Liver (tissue), 9 donors: ENCODE data around the gene KRT76. TPM values are rescaled to one million over a fixed set of nuclear protein-coding genes. Genes with fewer than 3 reads are reported as not detected.

Source experiments
- DNase-seq: peaks from one replicate; pipeline ENCODE4 v3.0.0-alpha.2; 2017; ENCODE audit warnings: low spot score
- H3K27ac ChIP-seq, 2 donors: one replicate each; pipeline ENCODE4 v1.7.0; 2013; ENCODE audit warnings: inconsistent platforms in 2 of 2, low read length in 2 of 2, control low read depth in 1 of 2, low read depth in 1 of 2, mild to moderate bottlenecking in 1 of 2
- H3K27me3 ChIP-seq, 4 donors: one replicate each; pipeline versions ENCODE4 v1.6.1 to v1.7.0; 2013; ENCODE audit warnings: low read length in 3 of 4, inconsistent platforms in 1 of 4, mild to moderate bottlenecking in 1 of 4, moderate library complexity in 1 of 4; ENCODE audit not compliant: control insufficient read depth in 4 of 4, insufficient read depth in 4 of 4
- H3K36me3 ChIP-seq, 4 donors: one replicate each; pipeline versions ENCODE4 v1.6.1 to v1.7.0; 2013; ENCODE audit warnings: low read length in 3 of 4, mild to moderate bottlenecking in 3 of 4, low read depth in 1 of 4, moderate library complexity in 1 of 4; ENCODE audit not compliant: control insufficient read depth in 4 of 4, insufficient read depth in 3 of 4
- H3K4me1 ChIP-seq, 4 donors: one replicate each; pipeline versions ENCODE4 v1.6.1 to v1.7.0; 2013; ENCODE audit warnings: low read length in 3 of 4, mild to moderate bottlenecking in 3 of 4, moderate library complexity in 1 of 4; ENCODE audit not compliant: control insufficient read depth in 4 of 4, insufficient read depth in 4 of 4
- H3K4me3 ChIP-seq, 3 donors: one replicate each; pipeline versions ENCODE4 v1.6.1 to v1.7.0; 2013; ENCODE audit warnings: low read length in 3 of 3, control low read depth in 1 of 3, low read depth in 1 of 3, mild to moderate bottlenecking in 1 of 3
- H3K9ac ChIP-seq, 2 donors: one replicate each; pipeline ENCODE4 v1.7.0; 2013; ENCODE audit warnings: low read length in 2 of 2, mild to moderate bottlenecking in 2 of 2, moderate library complexity in 2 of 2, control low read depth in 1 of 2, low read depth in 1 of 2
- H3K9me3 ChIP-seq, 4 donors: one replicate each; pipeline versions ENCODE4 v1.6.1 to v1.7.0; 2013; ENCODE audit warnings: low read length in 3 of 4; ENCODE audit not compliant: control insufficient read depth in 4 of 4
- EGR1 ChIP-seq, 2 donors: IDR thresholded peaks; 2 replicates each; pipeline ENCODE4 v1.6.1; 2016 to 2018; ENCODE audit warnings: antibody characterized with exemption in 2 of 2, low read depth in 2 of 2
- FOXA1 ChIP-seq: IDR thresholded peaks from 2 replicates; pipeline ENCODE4 v1.6.1; 2016; ENCODE audit warnings: antibody characterized with exemption
- FOXA2 ChIP-seq: IDR thresholded peaks from 2 replicates; pipeline ENCODE4 v1.6.1; 2016; ENCODE audit warnings: antibody characterized with exemption
- GABPA ChIP-seq, 2 donors: IDR thresholded peaks in 1 of 2; conservative IDR thresholded peaks in 1 of 2; 2 replicates each; pipeline ENCODE4 v1.6.1; 2016; ENCODE audit warnings: antibody characterized with exemption in 2 of 2, mild to moderate bottlenecking in 1 of 2, moderate library complexity in 1 of 2
- HNF4A ChIP-seq, 2 donors: conservative IDR thresholded peaks; 2 replicates each; pipeline ENCODE4 v1.6.1; 2016; ENCODE audit warnings: antibody characterized with exemption in 2 of 2, mild to moderate bottlenecking in 2 of 2
- JUND ChIP-seq, 2 donors: IDR thresholded peaks; 2 replicates each; pipeline ENCODE4 v1.6.1; 2016; ENCODE audit warnings: antibody characterized with exemption in 2 of 2
- NR2F2 ChIP-seq: IDR thresholded peaks from 2 replicates; pipeline ENCODE4 v1.6.1; 2016; ENCODE audit warnings: antibody characterized with exemption
- RAD21 ChIP-seq, 2 donors: IDR thresholded peaks; 2 replicates each; pipeline ENCODE4 v1.6.1; 2016; ENCODE audit warnings: antibody characterized with exemption in 2 of 2, mild to moderate bottlenecking in 2 of 2
- REST ChIP-seq: IDR thresholded peaks from 2 replicates; pipeline ENCODE4 v1.6.1; 2016; ENCODE audit warnings: antibody characterized with exemption, mild to moderate bottlenecking
- RXRA ChIP-seq, 2 donors: IDR thresholded peaks; 2 replicates each; pipeline ENCODE4 v1.6.1; 2017 to 2018; ENCODE audit warnings: antibody characterized with exemption in 2 of 2, mild to moderate bottlenecking in 1 of 2
- SP1 ChIP-seq: IDR thresholded peaks from 2 replicates; pipeline ENCODE4 v1.6.1; 2018; ENCODE audit warnings: antibody characterized with exemption, mild to moderate bottlenecking
- TAF1 ChIP-seq: conservative IDR thresholded peaks from 2 replicates; pipeline ENCODE4 v1.6.1; 2016; ENCODE audit warnings: antibody characterized with exemption, mild to moderate bottlenecking
- YY1 ChIP-seq: IDR thresholded peaks from 2 replicates; pipeline ENCODE4 v1.6.1; 2016; ENCODE audit warnings: antibody characterized with exemption, mild to moderate bottlenecking
- WGBS: extraction: QIAGEN DNeasy Blood & Tissue Kit; methylation state at CpG from one replicate; pipeline ENCODE4 v1.1.7; 2013; 5-methylcytosine and 5-hydroxymethylcytosine counted together
- polyA plus RNA-seq, 2 donors: library from polyadenylated mRNA; stranded (reverse) in 1 of 2; unstranded in 1 of 2; fragments of 200-250 nt in 1 of 2; fragments of >200 nt in 1 of 2; fragmentation: Nextera tagmentation in 1 of 2; extraction: Ambion mirVana in 1 of 2; gene quantifications; one replicate each; pipeline versions ENCODE4 v1.2.1 to v1.2.3, GENCODE V29; 2013 to 2015
- total RNA-seq, 2 donors: library from RNA; depleted of rRNA; stranded (reverse); fragments of >200 nt; gene quantifications; one replicate each; pipeline ENCODE4 v1.2.3, GENCODE V29; 2014
- TF ChIP-seq, protein P1 (sequence below): IDR thresholded peaks from 2 replicates; pipeline ENCODE4 v1.6.1; 2016; ENCODE audit warnings: antibody characterized with exemption
- TF ChIP-seq, protein P2 (sequence below): IDR thresholded peaks from 2 replicates; pipeline ENCODE4 v1.6.1; 2016; ENCODE audit warnings: antibody characterized with exemption
- TF ChIP-seq, protein P3 (sequence below): IDR thresholded peaks from 2 replicates; pipeline ENCODE4 v1.6.1; 2016; ENCODE audit warnings: antibody characterized with exemption
- donor health status: healthy.
- donor health status: healthy.
- donor health status: healthy.
- donor health status: healthy.
- donor health status: healthy.

KRT76 gene
- total and polyA plus RNA-seq, 4 donors: not detected

DNA sequence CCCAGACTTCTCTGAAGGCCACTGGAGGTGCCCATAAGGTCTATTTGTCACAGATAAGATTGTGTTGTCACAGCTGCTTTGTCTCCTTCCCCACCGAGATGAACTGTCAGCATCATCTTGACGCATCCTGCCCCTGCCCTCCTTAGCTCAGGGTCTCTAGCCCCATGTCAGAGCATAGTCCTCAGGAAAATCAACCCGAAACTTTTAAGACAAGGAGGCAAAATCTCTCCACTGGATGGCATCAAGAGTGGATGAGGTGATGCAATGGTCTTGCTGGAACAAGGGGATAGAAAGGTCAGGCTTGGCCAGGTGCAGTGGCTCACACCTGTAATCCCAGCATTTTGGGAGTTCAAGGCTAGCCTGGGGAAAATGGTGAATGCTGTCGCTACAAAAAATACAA lies 48.8 kb upstream of the KRT76 start (continued):
- TF ChIP-seq, protein P1, sequence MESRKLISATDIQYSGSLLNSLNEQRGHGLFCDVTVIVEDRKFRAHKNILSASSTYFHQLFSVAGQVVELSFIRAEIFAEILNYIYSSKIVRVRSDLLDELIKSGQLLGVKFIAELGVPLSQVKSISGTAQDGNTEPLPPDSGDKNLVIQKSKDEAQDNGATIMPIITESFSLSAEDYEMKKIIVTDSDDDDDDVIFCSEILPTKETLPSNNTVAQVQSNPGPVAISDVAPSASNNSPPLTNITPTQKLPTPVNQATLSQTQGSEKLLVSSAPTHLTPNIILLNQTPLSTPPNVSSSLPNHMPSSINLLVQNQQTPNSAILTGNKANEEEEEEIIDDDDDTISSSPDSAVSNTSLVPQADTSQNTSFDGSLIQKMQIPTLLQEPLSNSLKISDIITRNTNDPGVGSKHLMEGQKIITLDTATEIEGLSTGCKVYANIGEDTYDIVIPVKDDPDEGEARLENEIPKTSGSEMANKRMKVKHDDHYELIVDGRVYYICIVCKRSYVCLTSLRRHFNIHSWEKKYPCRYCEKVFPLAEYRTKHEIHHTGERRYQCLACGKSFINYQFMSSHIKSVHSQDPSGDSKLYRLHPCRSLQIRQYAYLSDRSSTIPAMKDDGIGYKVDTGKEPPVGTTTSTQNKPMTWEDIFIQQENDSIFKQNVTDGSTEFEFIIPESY: no peak
- TF ChIP-seq, protein P2, sequence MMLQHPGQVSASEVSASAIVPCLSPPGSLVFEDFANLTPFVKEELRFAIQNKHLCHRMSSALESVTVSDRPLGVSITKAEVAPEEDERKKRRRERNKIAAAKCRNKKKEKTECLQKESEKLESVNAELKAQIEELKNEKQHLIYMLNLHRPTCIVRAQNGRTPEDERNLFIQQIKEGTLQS: no peak
- no peak for TF ChIP-seq EGR1 (IDR thresholded peaks at IDR 0.05; ENCODE audit: low read depth in 2 of 2)
- TF ChIP-seq FOXA1: no peak
- no peak for TF ChIP-seq FOXA2
- no peak for TF ChIP-seq RXRA (IDR thresholded peaks at IDR 0.05)
- TF ChIP-seq NR2F2: no peak
- no peak for TF ChIP-seq JUND (IDR thresholded peaks at IDR 0.05)

DNA sequence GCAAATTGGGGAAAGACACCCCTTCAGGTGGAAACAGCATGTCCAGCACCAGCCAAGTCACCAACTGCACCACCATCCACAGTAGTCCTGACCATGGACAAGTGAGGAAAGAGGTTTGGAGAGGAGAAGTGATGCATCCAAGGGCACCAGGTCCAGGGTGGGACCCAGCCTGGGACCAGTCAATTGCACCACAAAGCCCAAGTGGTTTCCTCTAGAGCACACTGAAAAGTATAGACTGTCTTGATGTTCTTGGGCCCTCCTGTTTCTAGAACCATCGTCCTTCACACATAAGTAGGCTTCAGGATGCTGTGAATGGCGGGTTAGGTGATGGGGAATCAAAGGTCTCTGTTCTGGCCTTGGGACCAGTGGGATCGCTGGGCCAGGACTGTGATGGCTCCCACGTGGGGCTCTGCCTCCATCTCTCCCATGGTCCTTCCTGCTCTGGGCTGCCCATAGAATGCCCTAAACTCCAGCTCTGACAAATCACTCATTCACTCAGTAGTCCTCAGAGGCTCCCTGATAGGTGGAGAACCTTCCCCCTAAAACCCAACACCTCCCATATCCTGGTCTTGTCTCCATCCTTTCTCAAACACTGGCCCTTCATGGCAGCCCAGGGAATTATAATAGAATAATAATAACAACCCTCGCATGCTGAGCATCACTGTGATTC lies 47.7 kb upstream of the KRT76 start:
- H3K4me1 ChIP-seq: no peaks in the 10 kb centered on the region
- no peaks in the 10 kb centered on the region for H3K9me3 ChIP-seq
- TF ChIP-seq FOXA2 (no peak), JUND (IDR thresholded peaks at IDR 0.05) (no peak), GABPA (IDR thresholded peaks at IDR 0.05 in 1 of 2, conservative IDR thresholded peaks at IDR 0.05 in 1 of 2) (no peak), RXRA (IDR thresholded peaks at IDR 0.05) (no peak), FOXA1 (no peak), RAD21 (IDR thresholded peaks at IDR 0.05) (no peak), REST (no peak), EGR1 (IDR thresholded peaks at IDR 0.05; ENCODE audit: low read depth in 2 of 2) (no peak), SP1 (no peak), NR2F2 (no peak), HNF4A (conservative IDR thresholded peaks at IDR 0.05) (no peak)
- H3K27me3 ChIP-seq: no peaks in the 10 kb centered on the region
- 88% methylated on average over 5 of the region's 5 CpGs for WGBS
- no peak for DNase-seq
- no peak overlapping the region for H3K27ac ChIP-seq
- H3K4me3 ChIP-seq: no peak overlapping the region
- H3K9ac ChIP-seq: no peak overlapping the region
- H3K36me3 ChIP-seq: no peaks in the 10 kb centered on the region

DNA sequence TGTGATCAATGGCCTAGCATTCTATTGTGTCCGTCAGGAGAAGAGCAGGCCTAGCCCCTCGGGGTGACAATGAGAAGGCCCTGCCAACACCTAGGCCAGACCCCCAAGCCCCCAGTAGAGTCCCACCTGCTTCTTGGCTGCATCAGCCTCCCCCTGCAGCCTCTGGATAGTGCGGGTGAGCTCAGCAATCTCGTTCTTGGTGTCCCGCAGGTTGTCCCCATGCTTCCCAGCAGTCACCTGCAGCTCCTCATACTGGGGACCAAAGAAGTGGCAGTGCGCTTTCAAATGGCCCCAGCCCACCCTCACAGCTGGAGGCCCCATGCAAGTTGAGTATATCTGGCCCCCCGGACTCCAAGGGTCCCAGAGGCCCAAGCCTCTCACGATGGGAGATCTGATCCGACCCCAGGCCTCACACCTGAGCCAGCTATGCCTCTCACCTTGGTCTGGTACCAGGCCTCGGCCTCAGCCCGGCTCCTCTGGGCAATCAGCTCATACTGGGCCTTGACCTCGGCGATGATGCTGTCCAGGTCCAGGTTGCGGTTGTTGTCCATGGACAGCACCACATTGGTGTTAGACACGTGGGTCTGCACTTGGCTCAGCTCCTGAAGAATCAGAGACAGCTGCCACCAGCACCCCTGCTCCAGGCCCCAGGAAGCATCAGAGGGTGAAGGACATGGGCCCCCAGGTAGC lies 46.8 kb upstream of the KRT76 start:
- H3K4me3 ChIP-seq: no peak overlapping the region
- TF ChIP-seq NR2F2 (no peak), FOXA2 (no peak), RXRA (IDR thresholded peaks at IDR 0.05) (no peak), GABPA (IDR thresholded peaks at IDR 0.05 in 1 of 2, conservative IDR thresholded peaks at IDR 0.05 in 1 of 2) (no peak), RAD21 (IDR thresholded peaks at IDR 0.05) (no peak), YY1 (no peak), TAF1 (no peak), JUND (IDR thresholded peaks at IDR 0.05) (no peak)
- TF ChIP-seq, protein P1: no peak
- TF ChIP-seq, protein P2: no peak
- TF ChIP-seq, protein P3, sequence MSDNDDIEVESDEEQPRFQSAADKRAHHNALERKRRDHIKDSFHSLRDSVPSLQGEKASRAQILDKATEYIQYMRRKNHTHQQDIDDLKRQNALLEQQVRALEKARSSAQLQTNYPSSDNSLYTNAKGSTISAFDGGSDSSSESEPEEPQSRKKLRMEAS: no peak

More for the DNA sequence above, 46.8 kb upstream of the KRT76 start:
- Histone ChIP-seq H3K4me1 (no peaks in the 10 kb centered on the region), H3K27ac (no peak overlapping the region), H3K9ac (no peak overlapping the region), H3K27me3 (no peaks in the 10 kb centered on the region), H3K36me3 (no peaks in the 10 kb centered on the region), H3K9me3 (no peaks in the 10 kb centered on the region)
- DNase-seq: no peak
- WGBS: 88% methylated on average over 15 of the region's 15 CpGs
